ENCODE data around the gene LPP. TPM values are rescaled to one million over a fixed set of nuclear protein-coding genes. Genes with fewer than 3 reads are reported as not detected.

Gene LPP
- total RNA-seq, 1 donor, result 92.1 TPM

- no peak for TF ChIP-seq CTCF (IDR thresholded peaks at IDR 0.05; ENCODE audit: insufficient read depth, low read length)
- no peak for DNase-seq (ENCODE audit: low read depth)
- no peak overlapping the region for H3K4me3 ChIP-seq (ENCODE audit: low read depth, low read length)
Observed at GRCh38 chr3:188782613-188783124, 628.7 kb downstream of the LPP start.

GRCh38 chr3:188786424-188786823 lies 632.5 kb downstream of the LPP start:
- TF ChIP-seq CTCF (IDR thresholded peaks at IDR 0.05; ENCODE audit: insufficient read depth, low read length), result no peak
- DNase-seq (ENCODE audit: low read depth), result no peak

GRCh38 chr3:188788621-188789081 lies 634.7 kb downstream of the LPP start:
- DNase-seq (ENCODE audit: low read depth), result peak; percentile 84
- no peak for TF ChIP-seq CTCF (IDR thresholded peaks at IDR 0.05; ENCODE audit: insufficient read depth, low read length)

More at GRCh38 chr3:188786424-188786823, 632.5 kb downstream of the LPP start:
- H3K4me3 ChIP-seq (ENCODE audit: low read depth, low read length), result no peak overlapping the region

DNA sequence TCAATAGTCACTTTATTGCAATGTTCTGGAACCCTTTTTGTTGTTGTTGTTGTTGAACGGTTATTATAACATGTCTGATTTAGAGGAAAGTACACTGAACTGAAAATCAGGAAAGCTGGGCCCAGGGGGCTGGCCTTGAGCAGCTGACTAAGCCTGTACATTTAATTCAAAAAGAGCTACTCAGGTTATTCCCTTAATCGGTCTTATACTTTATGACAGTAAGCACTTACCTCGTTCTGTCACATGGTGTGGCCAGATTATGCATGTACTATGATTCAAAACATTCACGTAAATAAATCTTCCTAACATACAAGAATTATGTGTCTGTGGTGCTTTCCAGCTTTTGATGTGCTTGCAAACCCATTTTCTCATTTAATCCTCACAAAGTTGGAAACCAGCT lies 635.3 kb downstream of the LPP start:
- DNase-seq (ENCODE audit: low read depth), result no peak
- TF ChIP-seq CTCF (IDR thresholded peaks at IDR 0.05; ENCODE audit: insufficient read depth, low read length), result no peak
- H3K4me3 ChIP-seq (ENCODE audit: low read depth, low read length), result no peak overlapping the region

More at GRCh38 chr3:188788621-188789081, 634.7 kb downstream of the LPP start:
- no peak overlapping the region for H3K4me3 ChIP-seq (ENCODE audit: low read depth, low read length)

DNA sequence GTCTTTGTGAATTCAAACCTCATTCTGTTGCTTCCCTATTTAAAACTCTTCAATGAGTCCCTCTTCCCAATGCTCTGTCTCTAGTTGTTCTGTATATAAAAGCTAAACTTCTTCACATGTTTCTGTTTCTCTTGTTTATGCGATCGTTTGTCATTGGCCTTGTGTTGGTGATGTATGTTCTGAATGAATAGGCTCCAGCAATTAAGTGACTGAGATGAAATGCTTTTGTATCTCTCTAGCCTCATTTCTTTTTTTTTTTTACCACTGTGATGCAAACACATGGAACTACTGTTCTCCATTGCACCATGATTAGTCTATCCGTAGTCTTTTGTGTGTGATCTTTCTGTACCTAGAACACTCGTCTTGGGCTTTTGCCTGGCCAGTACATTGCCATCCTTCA lies 637.4 kb downstream of the LPP start:
- no peak overlapping the region for H3K4me3 ChIP-seq (ENCODE audit: low read depth, low read length)
- no peak for DNase-seq (ENCODE audit: low read depth)
- TF ChIP-seq CTCF (IDR thresholded peaks at IDR 0.05; ENCODE audit: insufficient read depth, low read length), result no peak

DNA sequence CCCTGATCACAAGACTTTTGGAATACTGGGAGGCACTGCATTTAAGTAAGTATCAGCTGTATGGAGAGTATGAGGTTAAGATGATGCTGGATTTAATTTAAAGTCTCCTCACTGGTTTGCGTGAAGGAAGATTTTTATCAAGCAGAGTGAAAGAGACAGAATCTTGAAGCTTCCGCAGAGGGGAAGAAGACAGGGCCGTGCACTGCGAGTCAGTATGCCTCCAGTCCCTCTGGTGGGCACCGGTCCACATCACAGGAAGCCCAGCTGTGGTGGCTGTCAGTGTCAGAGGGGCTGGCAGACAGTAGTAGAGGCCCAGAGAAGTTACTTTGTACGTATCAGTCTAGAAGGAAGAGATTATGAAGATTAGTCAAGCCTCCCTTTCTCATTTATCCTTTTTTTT lies 638.8 kb downstream of the LPP start:
- no peak for DNase-seq (ENCODE audit: low read depth)
- H3K4me3 ChIP-seq (ENCODE audit: low read depth, low read length), result no peak overlapping the region
- no peak for TF ChIP-seq CTCF (IDR thresholded peaks at IDR 0.05; ENCODE audit: insufficient read depth, low read length)

DNA sequence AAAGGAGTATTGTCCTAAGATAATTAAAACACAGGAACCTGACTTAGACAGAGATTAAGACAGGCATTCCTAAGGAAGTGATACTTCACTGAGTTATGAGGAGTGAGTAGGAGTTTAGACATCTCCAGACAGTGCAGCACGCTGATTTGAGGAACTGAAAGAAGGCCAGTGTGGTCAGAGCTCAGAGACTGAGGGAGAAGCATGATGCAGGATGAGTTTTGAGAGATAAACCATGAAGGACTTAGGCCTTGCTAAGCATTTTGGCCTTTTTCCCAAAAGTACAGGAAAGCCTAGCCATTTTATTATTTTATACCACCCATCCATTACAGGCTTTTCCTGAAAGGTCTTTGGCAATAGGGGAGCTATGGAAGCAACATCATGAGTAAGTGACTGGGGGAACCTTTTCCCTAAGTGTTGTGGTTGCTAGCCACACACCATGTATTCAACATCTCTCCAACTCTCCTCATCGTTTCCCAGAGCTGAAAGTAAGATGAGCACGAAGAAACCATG lies 642.2 kb downstream of the LPP start:
- TF ChIP-seq CTCF (IDR thresholded peaks at IDR 0.05; ENCODE audit: insufficient read depth, low read length), result no peak
- DNase-seq (ENCODE audit: low read depth), result peak; percentile 95
- no peak overlapping the region for H3K4me3 ChIP-seq (ENCODE audit: low read depth, low read length)

All from fibroblast of the aortic adventitia (primary cell).